GM21360 (cell line): ENCODE measurements around the gene SPATC1L.

Source experiments
- ATAC-seq: cut with Tn5 transposase; IDR thresholded peaks from one replicate; pipeline ENCODE4 v1.9.1; 2021; ENCODE audit warnings: mild to moderate bottlenecking, moderate library complexity; ENCODE audit not compliant: unreplicated experiment

SPATC1L gene

GRCh38 chr21:46111857-46112724 is 72.2 kb downstream of the SPATC1L start:
- ATAC-seq: no peak

- no peak for ATAC-seq
Observed at GRCh38 chr21:46111193-46111571, 73.1 kb downstream of the SPATC1L start.
